Measurements from ENCODE around the gene CYP2C19.
"Not testable (repeated sequence)": the region's sequence is repeated elsewhere in the genome, so short reads cannot be mapped to it uniquely, and the experiment has no call there.

Gene CYP2C19

DNA sequence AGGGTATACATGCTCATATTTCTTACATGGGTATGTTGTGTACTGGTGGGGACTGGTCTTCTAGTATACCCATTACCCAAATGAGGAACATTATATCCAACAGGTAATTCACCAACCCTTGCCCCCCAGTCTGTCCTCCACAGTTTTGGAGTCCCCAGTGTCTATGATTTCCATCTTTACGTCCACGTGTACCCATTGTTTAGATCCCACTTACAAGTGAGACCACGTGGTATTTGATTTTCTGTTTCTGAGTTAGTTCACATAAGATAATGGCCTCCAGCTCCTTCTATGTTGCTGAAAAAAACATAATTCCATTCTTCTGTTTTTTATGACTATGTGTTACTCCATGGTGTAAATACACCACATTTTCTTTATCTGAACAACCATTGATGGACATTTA, 126.6 kb downstream of the CYP2C19 start:
- DNase-seq = no peak

GRCh38 chr10:94890264-94891022, 128.0 kb downstream of the CYP2C19 start:
- DNase-seq = no peak

GRCh38 chr10:94898414-94898813, 135.9 kb downstream of the CYP2C19 start:
- DNase-seq = not testable (repeated sequence)

- DNase-seq = no peak
Observed at GRCh38 chr10:94902080-94902479, 139.6 kb downstream of the CYP2C19 start.

DNA sequence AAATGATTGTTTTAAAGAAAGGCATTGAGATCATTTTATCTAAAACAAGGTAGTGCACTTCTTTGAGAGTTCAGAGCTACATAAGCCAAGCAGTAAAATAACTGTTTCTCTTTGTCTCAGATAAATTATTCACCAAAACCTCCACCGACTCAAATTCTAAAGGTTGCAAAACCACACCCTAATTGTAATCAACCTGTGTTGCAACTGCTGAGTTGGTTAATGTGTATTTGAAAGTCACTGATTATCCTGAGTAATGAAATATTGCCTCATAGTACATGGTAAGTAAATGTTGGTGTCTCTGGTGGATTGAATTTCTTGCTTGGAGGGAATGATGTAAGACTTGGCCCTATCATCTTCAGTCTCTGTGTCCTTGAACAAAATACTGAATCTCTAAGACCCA, 140.1 kb downstream of the CYP2C19 start:
- DNase-seq = no peak
